Ishikawa (cell line): ENCODE data around the gene ATP2C1.

ENCODE experiments used
- FOXM1 ChIP-seq: IDR thresholded peaks from 2 replicates; pipeline ENCODE4 v1.6.1; 2012; ENCODE audit warnings: low read depth, borderline replicate concordance
- RAD21 ChIP-seq: IDR thresholded peaks from 2 replicates; pipeline ENCODE4 v1.6.1; 2012; ENCODE audit warnings: low read depth
- TEAD4 ChIP-seq: IDR thresholded peaks from 2 replicates; pipeline ENCODE4 v1.6.1; 2012
- YY1 ChIP-seq: IDR thresholded peaks from 2 replicates; pipeline ENCODE4 v1.6.1; 2012; ENCODE audit warnings: low read depth
- TF ChIP-seq, protein P1 (sequence below): IDR thresholded peaks from 2 replicates; pipeline ENCODE4 v1.6.1; 2012
- TF ChIP-seq, protein P2 (sequence below): IDR thresholded peaks from 2 replicates; pipeline ENCODE4 v1.6.1; 2012

DNA sequence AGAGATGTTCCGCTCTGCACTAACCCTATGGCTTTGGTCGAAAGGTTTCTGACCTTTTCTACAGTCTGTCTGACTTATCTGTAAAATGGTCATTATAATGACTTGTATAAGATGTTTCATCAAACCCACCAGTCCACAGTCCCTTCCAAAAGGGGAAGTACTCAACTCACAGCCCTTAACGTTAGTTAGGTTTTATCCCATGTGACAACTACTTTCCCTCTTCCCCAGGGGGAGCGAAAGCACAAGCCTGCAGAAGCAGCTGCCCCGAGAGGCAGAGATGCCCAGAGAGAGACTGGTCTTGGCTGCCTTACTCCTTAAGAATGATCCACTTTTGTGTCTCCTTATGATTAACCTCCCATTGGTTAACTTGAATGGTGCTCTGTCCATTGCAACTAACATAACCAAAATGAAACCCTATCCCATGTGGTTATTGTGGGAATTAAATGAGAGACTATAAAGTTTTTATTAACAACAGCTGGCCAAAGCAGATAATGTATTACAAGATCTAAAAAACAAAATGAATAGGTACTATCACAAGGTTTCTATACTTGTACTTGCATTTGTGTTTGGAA is 126.3 kb downstream of the ATP2C1 start:
- TF ChIP-seq, protein P1, sequence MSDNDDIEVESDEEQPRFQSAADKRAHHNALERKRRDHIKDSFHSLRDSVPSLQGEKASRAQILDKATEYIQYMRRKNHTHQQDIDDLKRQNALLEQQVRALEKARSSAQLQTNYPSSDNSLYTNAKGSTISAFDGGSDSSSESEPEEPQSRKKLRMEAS = no peak
- TF ChIP-seq RAD21 (no peak), FOXM1 (no peak), YY1 (no peak), TEAD4 (no peak)
- TF ChIP-seq, protein P2, sequence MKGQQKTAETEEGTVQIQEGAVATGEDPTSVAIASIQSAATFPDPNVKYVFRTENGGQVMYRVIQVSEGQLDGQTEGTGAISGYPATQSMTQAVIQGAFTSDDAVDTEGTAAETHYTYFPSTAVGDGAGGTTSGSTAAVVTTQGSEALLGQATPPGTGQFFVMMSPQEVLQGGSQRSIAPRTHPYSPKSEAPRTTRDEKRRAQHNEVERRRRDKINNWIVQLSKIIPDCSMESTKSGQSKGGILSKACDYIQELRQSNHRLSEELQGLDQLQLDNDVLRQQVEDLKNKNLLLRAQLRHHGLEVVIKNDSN = no peak
